HepG2 (cell line): ENCODE results near the gene JAG1. TPM values are rescaled to one million over a fixed set of nuclear protein-coding genes. Genes with fewer than 3 reads are reported as not detected.

ENCODE experiments used
- ATAC-seq: fragments of 200-7000 bp; cut with Tn5 transposase; 3 replicates; pipeline ENCODE4 v1.9.1; 2020; ENCODE audit warnings: mild to moderate bottlenecking, moderate library complexity
- BruUV-seq: library from RNA; stranded (reverse); fragments of 400-500 nt; replicated peaks from 2 replicates; lab custom pipeline; 2021; lab: Mats Ljungman, UMichigan
- CTCF ChIA-PET: fragments of 300-600 bp; formaldehyde crosslinking; extraction: SDS; loops from one replicate; lab custom pipeline; 2021; ENCODE audit warnings: low total read pairs, inconsistent platforms, low intra/inter-chr PET ratio; lab: Yijun Ruan, JAX
- POLR2A ChIA-PET: fragments of 350-600 bp; sonication (Branson Sonifier 250); formaldehyde crosslinking; loops from one replicate; lab custom pipeline; 2020; ENCODE audit warnings: antibody characterized with exemption, inconsistent platforms; lab: Yijun Ruan, JAX
- DNase-seq: peaks from one replicate; pipeline ENCODE4 v3.0.0-alpha.2; 2015; ENCODE audit warnings: low spot score
- FAIRE-seq: peaks from 3 replicates; lab custom pipeline; 2011; peaks lifted over from hg19 to GRCh38; lab: Jason Lieb, UNC
- H2AFZ ChIP-seq: one replicate; pipeline ENCODE4 v1.6.1; 2011; ENCODE audit warnings: low read length, inconsistent platforms
- H3K27ac ChIP-seq: fragments of 300-600 bp; 3 replicates; pipeline ENCODE4 v1.8.0; 2011; ENCODE audit warnings: mixed run types, mild to moderate bottlenecking, mixed read lengths, low read length, inconsistent platforms; ENCODE audit not compliant: insufficient read depth; ENCODE audit errors: extremely low read length
- H3K27me3 ChIP-seq, 2 experiments: fragments of 200-600 bp in 1 of 2; 2 replicates in 1 of 2; 3 replicates in 1 of 2; pipeline versions ENCODE4 v1.6.0 to v1.8.0; 2011; ENCODE audit warnings: low read length in 2 of 2, mild to moderate bottlenecking in 2 of 2, moderate library complexity in 2 of 2, inconsistent platforms in 1 of 2; ENCODE audit not compliant: insufficient read depth in 2 of 2, control insufficient read depth in 1 of 2
- H3K36me3 ChIP-seq, 2 experiments: fragments of 200-600 bp in 1 of 2; replicated peaks in 1 of 2; 2 replicates in 1 of 2; 3 replicates in 1 of 2; pipeline versions ENCODE4 v1.5.1 to v1.8.0; 2011; ENCODE audit warnings: low read length in 2 of 2, inconsistent platforms in 1 of 2; ENCODE audit not compliant: insufficient read depth in 2 of 2, control insufficient read depth in 1 of 2
- H3K4me1 ChIP-seq: 2 replicates; pipeline ENCODE4 v1.5.1; 2012; ENCODE audit warnings: low read length, inconsistent platforms; ENCODE audit not compliant: insufficient read depth
- H3K4me2 ChIP-seq: 2 replicates; pipeline ENCODE4 v1.6.0; 2011; ENCODE audit warnings: low read depth, low read length, inconsistent platforms
- H3K4me3 ChIP-seq, 3 experiments: fragments of 200-600 bp in 1 of 3; sonication (generic), shearing (Covaris generic) in 1 of 3; replicated peaks in 1 of 3; 2 replicates each; pipeline ENCODE4 v1.5.1; 2011 to 2016; ENCODE audit warnings: low read length in 3 of 3, inconsistent platforms in 2 of 3, low read depth in 2 of 3, mild to moderate bottlenecking in 2 of 3, control low read depth in 1 of 3, mixed read lengths in 1 of 3; ENCODE audit not compliant: insufficient read depth in 1 of 3
- H3K79me2 ChIP-seq: one replicate; pipeline ENCODE4 v1.6.1; 2011; ENCODE audit warnings: low read length, inconsistent platforms; ENCODE audit not compliant: insufficient read depth
- H3K9ac ChIP-seq: 2 replicates; pipeline ENCODE4 v1.6.0; 2011; ENCODE audit warnings: mild to moderate bottlenecking, low read depth, low read length, inconsistent platforms; ENCODE audit not compliant: insufficient read depth
- H3K9me3 ChIP-seq: 2 replicates; pipeline ENCODE4 v1.5.1; 2012; ENCODE audit warnings: mild to moderate bottlenecking, low read length
- H4K20me1 ChIP-seq: 2 replicates; pipeline ENCODE4 v1.6.0; 2011; ENCODE audit warnings: inconsistent platforms, mild to moderate bottlenecking, low read length, moderate library complexity; ENCODE audit not compliant: insufficient read depth
- ATM ChIP-seq: fragments of 450-650 bp; IDR thresholded peaks from 2 replicates; pipeline ENCODE4 v1.7.1; 2017; ENCODE audit warnings: mild to moderate bottlenecking, borderline replicate concordance
- CHCHD3 ChIP-seq: sonication (generic); formaldehyde crosslinking; IDR thresholded peaks from 2 replicates; pipeline ENCODE4 v1.8.0; 2022; ENCODE audit warnings: mild to moderate bottlenecking, missing genetic modification reagents, moderate library complexity
- ELF4 ChIP-seq: sonication (generic); formaldehyde crosslinking; IDR thresholded peaks from 2 replicates; pipeline ENCODE4 v1.5.0; 2020; ENCODE audit warnings: missing genetic modification reagents, mild to moderate bottlenecking, moderate library complexity, borderline replicate concordance
- GTF3A ChIP-seq: sonication (generic); formaldehyde crosslinking; conservative IDR thresholded peaks from 2 replicates; pipeline ENCODE4 v1.4.0; 2020; ENCODE audit warnings: mild to moderate bottlenecking, missing genetic modification reagents
- HNRNPLL ChIP-seq: fragments of 200-400 bp; formaldehyde crosslinking; IDR thresholded peaks from 2 replicates; pipeline ENCODE4 v1.6.1; 2017; ENCODE audit warnings: mild to moderate bottlenecking, low read depth, low read length; ENCODE audit not compliant: poor library complexity, severe bottlenecking
- ISX ChIP-seq: sonication (generic); formaldehyde crosslinking; conservative IDR thresholded peaks from 2 replicates; pipeline ENCODE4 v1.5.0; 2020; ENCODE audit warnings: missing genetic modification reagents
- MYC ChIP-seq: sonication (generic); formaldehyde crosslinking; IDR thresholded peaks from 2 replicates; pipeline ENCODE4 v1.9.0; 2021; ENCODE audit warnings: missing genetic modification reagents, borderline replicate concordance
- PHF20 ChIP-seq: sonication (generic); formaldehyde crosslinking; IDR thresholded peaks from 2 replicates; pipeline ENCODE4 v1.5.0; 2020; ENCODE audit warnings: mild to moderate bottlenecking, missing genetic modification reagents
- TAF1 ChIP-seq: sonication (generic); formaldehyde crosslinking; IDR thresholded peaks from 2 replicates; pipeline ENCODE4 v1.4.0; 2020; ENCODE audit warnings: missing genetic modification reagents
- TEAD3 ChIP-seq: optimal IDR thresholded peaks from 2 replicates; pipeline ENCODE3; 2016; ENCODE audit warnings: borderline replicate concordance
- TGIF2 ChIP-seq: IDR thresholded peaks from 2 replicates; pipeline ENCODE4 v1.6.1; 2016; ENCODE audit warnings: control low read depth, missing compliant biosample characterization
- ZBTB7B ChIP-seq: sonication (generic); formaldehyde crosslinking; IDR thresholded peaks from 2 replicates; pipeline ENCODE4 v1.4.0; 2020; ENCODE audit warnings: missing genetic modification reagents
- ZC3H4 ChIP-seq: sonication (generic); formaldehyde crosslinking; IDR thresholded peaks from 2 replicates; pipeline ENCODE4 v1.4.0; 2020; ENCODE audit warnings: missing genetic modification reagents, borderline replicate concordance
- ZFX ChIP-seq: sonication (generic); formaldehyde crosslinking; IDR thresholded peaks from 2 replicates; pipeline ENCODE4 v1.4.0; 2020; ENCODE audit warnings: mild to moderate bottlenecking, low read depth, missing genetic modification reagents, moderate library complexity
- ZMYM2 ChIP-seq: sonication (generic); formaldehyde crosslinking; IDR thresholded peaks from 2 replicates; pipeline ENCODE4 v1.8.0; 2022; ENCODE audit warnings: mild to moderate bottlenecking, missing genetic modification reagents
- ZNF143 ChIP-seq: sonication (generic); formaldehyde crosslinking; IDR thresholded peaks from 2 replicates; pipeline ENCODE4 v1.4.0; 2020; ENCODE audit warnings: missing genetic modification reagents
- ZNF44 ChIP-seq: sonication (generic); formaldehyde crosslinking; IDR thresholded peaks from 2 replicates; pipeline ENCODE4 v1.5.1; 2020; ENCODE audit warnings: mild to moderate bottlenecking, missing genetic modification reagents
- ZNF775 ChIP-seq: sonication (generic); formaldehyde crosslinking; IDR thresholded peaks from 2 replicates; pipeline ENCODE4 v1.4.0; 2020; ENCODE audit warnings: missing genetic modification reagents, mild to moderate bottlenecking, moderate library complexity, borderline replicate concordance
- WGBS: methylation state at CpG from one replicate; pipeline ENCODE4 v1.1.6; 2017; ENCODE audit warnings: low lambda C conversion rate; 5-methylcytosine and 5-hydroxymethylcytosine counted together
- in situ Hi-C: cut with HindIII; loops from 2 replicates; pipeline ENCODE4 v1.10.0; 2017; ENCODE audit warnings: low pct_unique_long_range_greater_than_20kb; ENCODE audit not compliant: extremely low pct_ligation_motif_present
- intact Hi-C: fragments of 100-400 bp; cut with micrococcal nuclease; formaldehyde crosslinking; loops from one replicate; pipeline ENCODE4 v1.10.0; 2022; ENCODE audit not compliant: unreplicated experiment
- polyA plus RNA-seq, 8 experiments: library from polyadenylated mRNA; depleted of rRNA in 3 of 8; stranded (reverse) in 7 of 8; unstranded in 1 of 8; fragments of >200 nt; fragmentation: Illumina TruSeq in 4 of 8; extraction: Trizol in 4 of 8; gene quantifications; 2 replicates each; pipeline versions ENCODE4 v1.2.1 to v1.2.3, GENCODE V29; 2011 to 2016; ENCODE audit warnings: low read depth in 4 of 8, missing spikeins in 1 of 8, mixed read lengths in 1 of 8; ENCODE audit not compliant: insufficient read depth in 1 of 8
- total RNA-seq, 5 experiments: library from RNA; depleted of rRNA; stranded (reverse); fragments of >200 nt; fragmentation: Illumina TruSeq; extraction: Trizol; gene quantifications; 2 replicates each; pipeline ENCODE4 v1.2.3, GENCODE V29; 2016; ENCODE audit warnings: low read depth in 1 of 5
- TF ChIP-seq, protein P1 (sequence below): sonication (generic); formaldehyde crosslinking; IDR thresholded peaks from 2 replicates; pipeline ENCODE4 v1.5.0; 2020; ENCODE audit warnings: missing genetic modification reagents, mild to moderate bottlenecking, borderline replicate concordance

The JAG1 gene
- total and polyA plus RNA-seq, 2 of the 13 experiments (the other 11 are each of a cell fraction or from before 2014, with no cell fraction given) = 47.1 to 56.3 TPM

DNA sequence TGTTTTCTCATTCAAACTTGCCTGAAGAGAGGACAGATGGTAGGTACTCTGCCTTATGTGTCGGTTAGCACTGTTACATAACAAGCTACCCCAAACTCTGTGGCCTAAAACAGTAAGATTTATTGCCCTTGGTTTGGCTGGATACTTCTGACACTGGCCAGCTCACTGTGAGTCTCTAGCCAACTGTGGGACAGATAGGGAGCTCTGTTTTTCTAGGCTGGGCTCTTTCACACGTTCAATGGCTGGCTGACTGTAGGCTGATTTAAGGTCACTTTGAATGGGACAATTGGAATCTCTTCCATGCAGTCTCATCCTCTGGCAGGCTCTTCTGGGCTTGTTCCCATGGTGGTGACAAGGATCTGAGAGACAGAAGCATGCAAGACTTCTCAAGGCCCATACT, 39.4 kb upstream of the JAG1 start:
- Histone ChIP-seq H3K27me3 (no peaks in the 10 kb centered on the region), H3K27ac (peak overlapping the region; percentile 93), H3K9me3 (no peaks in the 10 kb centered on the region), H3K4me3 (no peak overlapping the region), H3K79me2 (no peaks in the 10 kb centered on the region), H2AFZ (no peak overlapping the region), H3K9ac (no peak overlapping the region), H3K4me1 (peaks cover 91% of the 10 kb centered on the region), H4K20me1 (no peaks in the 10 kb centered on the region), H3K4me2 (no peak overlapping the region), H3K36me3 (no peaks in the 10 kb centered on the region)
- TF ChIP-seq ZC3H4 (CRISPR knock-in tag) (no peak), TGIF2 (CRISPR knock-in tag) (0 out of 2 replicates have a peak, but pooled peaks have one; percentile 46)
- BruUV-seq = no TSS peak
- intact Hi-C loops (no loop called here), in situ Hi-C loops (no loop called here)
- ATAC-seq (no peak), FAIRE-seq (no peak), DNase-seq (no peak)
- ChIA-PET POLR2A (interaction anchor here (1.3 to 9.1 kb wide), 3 partner anchors 40 to 148 kb away, joined by 3 to 104 read pairs (median 8); partner anchors contain the start of gene JAG1), CTCF (no interaction called here)
- 96% methylated on average over 2 of the region's 2 CpGs for WGBS

DNA sequence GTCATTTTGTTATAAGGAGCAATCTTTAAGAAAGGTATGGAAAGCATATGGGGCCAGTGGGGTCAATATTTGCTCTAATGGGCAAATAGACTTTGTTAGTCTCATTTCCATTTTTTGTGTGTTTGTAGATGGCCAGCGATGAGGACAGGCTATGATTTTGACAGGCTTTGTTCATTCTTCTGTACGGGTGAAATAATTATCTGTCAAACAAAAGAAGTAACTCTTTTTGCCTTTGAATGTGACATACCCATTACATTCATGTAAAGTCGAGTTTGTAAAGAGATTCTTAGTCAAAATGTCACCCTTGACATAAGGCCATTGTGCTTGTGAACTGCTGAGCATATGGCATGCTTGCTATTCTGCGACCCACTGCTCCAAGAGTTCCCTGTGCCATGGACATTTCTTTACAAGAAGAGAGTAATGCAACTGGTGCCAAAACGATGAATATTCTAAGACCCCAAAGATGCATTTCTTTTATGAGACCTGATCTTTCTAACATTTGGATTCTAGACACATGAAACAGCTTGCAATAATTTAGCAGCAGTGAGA, 38.2 kb upstream of the JAG1 start:
- no peak for FAIRE-seq
- no peaks in the 10 kb centered on the region for H3K36me3 ChIP-seq
- H3K4me1 ChIP-seq = peaks cover 98% of the 10 kb centered on the region
- peak; percentile 44 for ATAC-seq
- H3K27ac ChIP-seq = peak overlapping the region; percentile 93
- peak overlapping the region; percentile 84 for H3K4me2 ChIP-seq
- CTCF ChIA-PET = no interaction called here
- no peaks in the 10 kb centered on the region for H3K9me3 ChIP-seq
- H3K79me2 ChIP-seq = no peaks in the 10 kb centered on the region
- in situ Hi-C loops (no loop called here), intact Hi-C loops (loop anchor here (1.0 kb wide), 1 partner anchor 238 kb away; no protein-coding TSS in a partner anchor)
- H3K27me3 ChIP-seq = no peaks in the 10 kb centered on the region
- H3K4me3 ChIP-seq = peak overlapping the region; percentile 39 to 61 (median 58); a peak in 5 of 6 replicates
- no peaks in the 10 kb centered on the region for H4K20me1 ChIP-seq
- TSS peak; percentile 94 for BruUV-seq
- peak; percentile 86 for DNase-seq
- peak overlapping the region; percentile 44 for H2AFZ ChIP-seq
- peak overlapping the region; percentile 76 for H3K9ac ChIP-seq
- whole genome bisulfite sequencing = 3% methylated on average over 5 of the region's 5 CpGs
- POLR2A ChIA-PET = interaction anchor here (0.8 to 9.1 kb wide), 15 partner anchors 8 to 277 kb away, joined by 3 to 104 read pairs (median 3); partner anchors contain the start of genes JAG1, MKKS and SLX4IP
- TF ChIP-seq, protein P1, sequence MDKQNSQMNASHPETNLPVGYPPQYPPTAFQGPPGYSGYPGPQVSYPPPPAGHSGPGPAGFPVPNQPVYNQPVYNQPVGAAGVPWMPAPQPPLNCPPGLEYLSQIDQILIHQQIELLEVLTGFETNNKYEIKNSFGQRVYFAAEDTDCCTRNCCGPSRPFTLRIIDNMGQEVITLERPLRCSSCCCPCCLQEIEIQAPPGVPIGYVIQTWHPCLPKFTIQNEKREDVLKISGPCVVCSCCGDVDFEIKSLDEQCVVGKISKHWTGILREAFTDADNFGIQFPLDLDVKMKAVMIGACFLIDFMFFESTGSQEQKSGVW (CRISPR knock-in tag) = no peak
- TF ChIP-seq GTF3A (CRISPR knock-in tag) (no peak), ELF4 (no peak), ZC3H4 (CRISPR knock-in tag) (0 out of 2 replicates have a peak, but pooled peaks have one; percentile 49), TAF1 (CRISPR knock-in tag) (0 out of 2 replicates have a peak, but pooled peaks have one; percentile 20), ZNF44 (CRISPR knock-in tag) (no peak), ZMYM2 (CRISPR knock-in tag) (0 out of 2 replicates have a peak, but pooled peaks have one; percentile 30), ZNF775 (CRISPR knock-in tag) (no peak), ZBTB7B (no peak), PHF20 (CRISPR knock-in tag) (no peak), HNRNPLL (no peak), ZNF143 (CRISPR knock-in tag) (no peak), TEAD3 (CRISPR knock-in tag) (peak; percentile 76), ZFX (no peak), MYC (CRISPR knock-in tag) (no peak), ISX (CRISPR knock-in tag) (no peak), CHCHD3 (CRISPR knock-in tag) (no peak), ATM (no peak)
